GM12878 (cell line): ENCODE data around the gene MRGPRG. TPM values are rescaled to one million over a fixed set of nuclear protein-coding genes. Genes with fewer than 3 reads are reported as not detected.

Experiments used
- ATAC-seq: fragments of 200-7000 bp; cut with Tn5 transposase; 3 replicates; pipeline ENCODE4 v1.9.1; 2020; ENCODE audit warnings: mild to moderate bottlenecking, moderate library complexity
- BruUV-seq: library from RNA; stranded (reverse); fragments of 400-500 nt; replicated peaks from 2 replicates; lab custom pipeline; 2021; lab: Mats Ljungman, UMichigan
- CTCF ChIA-PET: fragments of 300-600 bp; sonication (Branson Sonifier 250); formaldehyde crosslinking; extraction: SDS; loops from one replicate; lab custom pipeline; 2021; ENCODE audit warnings: inconsistent platforms; lab: Yijun Ruan, JAX
- POLR2A ChIA-PET: fragments of 350-600 bp; formaldehyde crosslinking; extraction: SDS; loops from one replicate; lab custom pipeline; 2021; ENCODE audit warnings: inconsistent platforms; lab: Charles Lee
- RAD21 ChIA-PET: fragments of 300-600 bp; sonication (Branson Sonifier 250); formaldehyde crosslinking; loops from one replicate; lab custom pipeline; 2023; ENCODE audit warnings: antibody characterized with exemption; ENCODE audit not compliant: unreplicated experiment; lab: Charles Lee
- SMC1A ChIA-PET: fragments of 300-600 bp; sonication (Branson Sonifier 250); formaldehyde crosslinking; loops from one replicate; lab custom pipeline; 2023; ENCODE audit not compliant: unreplicated experiment, uncharacterized antibody; lab: Charles Lee
- DNase-seq: peaks from one replicate; pipeline ENCODE4 v3.0.0-alpha.2; 2011; ENCODE audit warnings: low read depth, low spot score
- FAIRE-seq: peaks from 3 replicates; lab custom pipeline; 2011; peaks lifted over from hg19 to GRCh38; lab: Jason Lieb, UNC
- H2AFZ ChIP-seq: 2 replicates; pipeline ENCODE4 v1.6.0; 2011; ENCODE audit warnings: low read depth, low read length, control low read depth; ENCODE audit not compliant: control insufficient read depth
- H3K27ac ChIP-seq: 2 replicates; pipeline ENCODE4 v1.5.1; 2011; ENCODE audit warnings: control low read depth; ENCODE audit not compliant: control insufficient read depth, insufficient read depth
- H3K27me3 ChIP-seq, 2 experiments: replicated peaks in 1 of 2; 2 replicates each; pipeline versions ENCODE4 v1.6.0 to v1.6.1; 2011; ENCODE audit warnings: low read length in 1 of 2; ENCODE audit not compliant: control insufficient read depth in 2 of 2, insufficient read depth in 2 of 2
- H3K36me3 ChIP-seq, 2 experiments: 2 replicates each; pipeline ENCODE4 v1.5.1; 2011; ENCODE audit warnings: low read length in 1 of 2; ENCODE audit not compliant: control insufficient read depth in 2 of 2, insufficient read depth in 2 of 2
- H3K4me1 ChIP-seq: 2 replicates; pipeline ENCODE4 v1.6.1; 2011; ENCODE audit warnings: mild to moderate bottlenecking, low read length, moderate library complexity, mixed read lengths; ENCODE audit not compliant: control insufficient read depth, insufficient read depth
- H3K4me2 ChIP-seq: 2 replicates; pipeline ENCODE4 v1.6.0; 2011; ENCODE audit warnings: control low read depth; ENCODE audit not compliant: control insufficient read depth, insufficient read depth
- H3K4me3 ChIP-seq: fragments of 200-600 bp; sonication (generic); 2 replicates; pipeline ENCODE4 v1.5.1; 2016
- H3K79me2 ChIP-seq: 2 replicates; pipeline ENCODE4 v1.6.0; 2011; ENCODE audit warnings: low read length; ENCODE audit not compliant: control insufficient read depth, insufficient read depth
- H3K9ac ChIP-seq: 2 replicates; pipeline ENCODE4 v1.8.0; 2011; ENCODE audit warnings: low read length, control low read depth, mixed read lengths; ENCODE audit not compliant: control insufficient read depth, insufficient read depth
- H3K9me3 ChIP-seq: replicated peaks from 3 replicates; pipeline ENCODE4 v1.5.1; 2011; ENCODE audit warnings: mild to moderate bottlenecking, low read length; ENCODE audit not compliant: control insufficient read depth, insufficient read depth
- H4K20me1 ChIP-seq: 2 replicates; pipeline ENCODE4 v1.6.0; 2011; ENCODE audit not compliant: control insufficient read depth, insufficient read depth
- EP300 ChIP-seq, 2 experiments: fragments of 150-350 bp in 1 of 2; IDR thresholded peaks; 2 replicates each; pipeline ENCODE4 v1.6.1; 2011 to 2012; ENCODE audit warnings: low read depth in 2 of 2, low read length in 2 of 2, borderline replicate concordance in 1 of 2, improper control_type of control experiment in 1 of 2, inconsistent platforms in 1 of 2; ENCODE audit not compliant: control insufficient read depth in 1 of 2
- MEF2B ChIP-seq: fragments of 450-650 bp; IDR thresholded peaks from 2 replicates; pipeline ENCODE4 v1.6.1; 2018; ENCODE audit warnings: mild to moderate bottlenecking, moderate library complexity; ENCODE audit not compliant: partially characterized antibody, poor library complexity, severe bottlenecking
- RAD51 ChIP-seq: fragments of 450-650 bp; IDR thresholded peaks from 2 replicates; pipeline ENCODE4 v1.6.1; 2016; ENCODE audit warnings: moderate library complexity, mild to moderate bottlenecking, inconsistent platforms
- SREBF2 ChIP-seq: IDR thresholded peaks from 2 replicates; pipeline ENCODE4 v1.6.1; 2012; ENCODE audit warnings: mild to moderate bottlenecking, low read length
- WGBS: methylation state at CpG from one replicate; pipeline ENCODE4 v1.1.6; 2016; ENCODE audit warnings: low lambda C conversion rate; ENCODE audit not compliant: insufficient replicate concordance, insufficient coverage; ENCODE audit errors: missing lambda C conversion rate; 5-methylcytosine and 5-hydroxymethylcytosine counted together
- in situ Hi-C: fragments of 300-500 bp; cut with MboI; formaldehyde crosslinking; loops from 9 replicates; pipeline ENCODE4 v1.14.3; 2018; ENCODE audit warnings: mixed read lengths
- intact Hi-C: fragments of 100-400 bp; cut with micrococcal nuclease; formaldehyde crosslinking; loops from one replicate; pipeline ENCODE4 v1.14.2; 2022; ENCODE audit not compliant: unreplicated experiment
- polyA plus RNA-seq, 11 experiments: library from polyadenylated mRNA; depleted of rRNA in 4 of 11; unstranded in 6 of 11; stranded (reverse) in 5 of 11; fragments of >200 nt; fragmentation: Nextera tagmentation in 4 of 11; fragmentation: Illumina TruSeq in 1 of 11; extraction: Ambion mirVana in 4 of 11; extraction: Trizol in 1 of 11; gene quantifications; 1 replicate in 1 of 11; 2 replicates in 10 of 11; pipeline versions ENCODE4 v1.2.1 to v1.2.3, GENCODE V29; 2011 to 2016; ENCODE audit warnings: inconsistent platforms in 2 of 11, missing spikeins in 2 of 11, low read depth in 1 of 11
- total RNA-seq, 4 experiments: library from RNA; depleted of rRNA in 3 of 4; stranded (reverse); fragments of >200 nt in 3 of 4; fragmentation: Illumina TruSeq in 1 of 4; extraction: Trizol in 1 of 4; gene quantifications; 2 replicates each; pipeline versions ENCODE4 v1.2.1 to v1.2.3, GENCODE V29; 2013 to 2021
- TF ChIP-seq, protein P1 (sequence below): IDR thresholded peaks from 2 replicates; pipeline ENCODE4 v1.6.1; 2011; ENCODE audit warnings: borderline replicate concordance, low read depth, mild to moderate bottlenecking, moderate library complexity, mixed read lengths, low read length; ENCODE audit not compliant: insufficient read depth; ENCODE audit errors: extremely low read length
- TF ChIP-seq, protein P2 (sequence below): fragments of 450-650 bp; IDR thresholded peaks from 2 replicates; pipeline ENCODE4 v1.6.1; 2018; ENCODE audit warnings: borderline replicate concordance, mild to moderate bottlenecking; ENCODE audit not compliant: partially characterized antibody

MRGPRG gene
- total and polyA plus RNA-seq, 10 of the 15 experiments (the other 5 are each of a cell fraction or from before 2014, with no cell fraction given) = not detected

DNA sequence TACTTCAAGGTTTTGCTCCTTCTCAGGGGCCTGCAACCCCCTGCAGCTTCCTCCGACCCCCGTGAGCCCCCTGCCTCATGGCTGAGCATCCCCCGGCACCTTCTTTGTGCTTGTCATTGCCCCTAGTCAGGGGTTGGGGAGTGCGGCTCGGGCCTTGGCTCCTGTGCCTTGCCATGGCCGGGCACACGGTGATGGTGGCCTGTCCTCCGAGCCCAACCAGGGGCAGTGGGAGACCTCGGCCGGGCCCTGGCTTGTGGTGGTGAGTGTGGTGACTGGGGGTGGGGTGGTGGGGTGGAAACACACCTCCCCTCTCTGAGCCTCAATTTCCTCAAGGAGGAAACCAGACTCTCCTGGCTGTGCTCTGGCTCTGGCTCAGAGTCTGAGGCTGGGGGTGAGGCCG, 1.5 kb upstream of the MRGPRG start:
- intact Hi-C loops (no loop called here), in situ Hi-C loops (no loop called here)
- CTCF ChIA-PET = no interaction called here
- 18% methylated on average over 11 of the region's 11 CpGs for WGBS
- POLR2A ChIA-PET = no interaction called here
- FAIRE-seq (no peak), ATAC-seq (no peak), DNase-seq (no peak)
- no peaks in the 10 kb centered on the region for H3K9me3 ChIP-seq
- H3K27ac ChIP-seq = no peak overlapping the region
- H4K20me1 ChIP-seq = no peaks in the 10 kb centered on the region
- H3K4me1 ChIP-seq = no peaks in the 10 kb centered on the region
- no peaks in the 10 kb centered on the region for H3K79me2 ChIP-seq
- TF ChIP-seq EP300 (IDR thresholded peaks at IDR 0.05; ENCODE audit: borderline replicate concordance in 1 of 2, control insufficient read depth in 1 of 2, low read depth in 2 of 2, low read length in 2 of 2) = no peak
- TF ChIP-seq, protein P1, sequence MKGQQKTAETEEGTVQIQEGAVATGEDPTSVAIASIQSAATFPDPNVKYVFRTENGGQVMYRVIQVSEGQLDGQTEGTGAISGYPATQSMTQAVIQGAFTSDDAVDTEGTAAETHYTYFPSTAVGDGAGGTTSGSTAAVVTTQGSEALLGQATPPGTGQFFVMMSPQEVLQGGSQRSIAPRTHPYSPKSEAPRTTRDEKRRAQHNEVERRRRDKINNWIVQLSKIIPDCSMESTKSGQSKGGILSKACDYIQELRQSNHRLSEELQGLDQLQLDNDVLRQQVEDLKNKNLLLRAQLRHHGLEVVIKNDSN = no peak
- no peak for TF ChIP-seq SREBF2
- H3K4me3 ChIP-seq = no peak overlapping the region
- no TSS peak for BruUV-seq
- no peaks in the 10 kb centered on the region for H3K36me3 ChIP-seq
- H2AFZ ChIP-seq = no peak overlapping the region
- no peak overlapping the region for H3K9ac ChIP-seq
- SMC1A ChIA-PET = no interaction called here
- no peak overlapping the region for H3K4me2 ChIP-seq
- peaks cover 0 to 2% of the 10 kb centered on the region in 2 experiments; a peak in 3 of 4 replicates for H3K27me3 ChIP-seq
- RAD21 ChIA-PET = no interaction called here

DNA sequence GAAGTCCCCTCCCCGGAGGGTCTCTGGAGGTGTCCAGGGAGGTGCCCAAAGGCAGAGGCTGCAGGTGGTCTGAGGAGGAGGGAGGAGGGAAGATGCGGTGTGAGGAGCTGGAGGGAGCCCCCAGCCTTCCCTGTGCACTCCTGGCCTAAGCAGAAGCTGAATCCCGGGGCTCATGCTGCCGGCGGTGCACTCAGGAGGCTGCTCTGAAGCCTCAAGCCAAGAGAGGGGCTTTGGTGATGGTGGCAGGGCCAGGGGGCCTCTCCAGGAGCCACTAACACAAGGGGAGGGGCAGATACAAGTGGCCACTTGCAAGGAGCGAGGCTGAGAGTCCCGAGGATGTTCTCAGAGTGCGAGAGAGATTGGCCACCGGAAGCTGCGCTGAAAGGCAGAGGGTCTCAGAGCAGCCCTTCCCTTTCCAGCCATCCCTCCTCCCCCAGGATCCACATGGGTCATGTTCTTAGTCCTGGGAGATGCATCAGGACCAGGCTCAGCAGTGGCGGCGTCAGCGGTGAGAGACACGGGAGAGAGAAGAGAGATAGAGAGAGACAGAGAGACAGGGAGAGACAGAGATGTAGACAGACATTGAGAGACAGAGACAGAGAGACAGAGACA, 774 bp upstream of the MRGPRG start:
- TF ChIP-seq RAD51 (no peak), MEF2B (no peak)
- TF ChIP-seq, protein P2, sequence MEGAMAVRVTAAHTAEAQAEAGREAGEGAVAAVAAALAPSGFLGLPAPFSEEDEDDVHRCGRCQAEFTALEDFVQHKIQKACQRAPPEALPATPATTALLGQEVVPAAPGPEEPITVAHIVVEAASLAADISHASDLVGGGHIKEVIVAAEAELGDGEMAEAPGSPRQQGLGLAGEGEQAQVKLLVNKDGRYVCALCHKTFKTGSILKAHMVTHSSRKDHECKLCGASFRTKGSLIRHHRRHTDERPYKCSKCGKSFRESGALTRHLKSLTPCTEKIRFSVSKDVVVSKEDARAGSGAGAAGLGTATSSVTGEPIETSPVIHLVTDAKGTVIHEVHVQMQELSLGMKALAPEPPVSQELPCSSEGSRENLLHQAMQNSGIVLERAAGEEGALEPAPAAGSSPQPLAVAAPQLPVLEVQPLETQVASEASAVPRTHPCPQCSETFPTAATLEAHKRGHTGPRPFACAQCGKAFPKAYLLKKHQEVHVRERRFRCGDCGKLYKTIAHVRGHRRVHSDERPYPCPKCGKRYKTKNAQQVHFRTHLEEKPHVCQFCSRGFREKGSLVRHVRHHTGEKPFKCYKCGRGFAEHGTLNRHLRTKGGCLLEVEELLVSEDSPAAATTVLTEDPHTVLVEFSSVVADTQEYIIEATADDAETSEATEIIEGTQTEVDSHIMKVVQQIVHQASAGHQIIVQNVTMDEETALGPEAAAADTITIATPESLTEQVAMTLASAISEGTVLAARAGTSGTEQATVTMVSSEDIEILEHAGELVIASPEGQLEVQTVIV = no peak
- no peak overlapping the region for H2AFZ ChIP-seq
- no peaks in the 10 kb centered on the region for H3K4me1 ChIP-seq
- H3K79me2 ChIP-seq = no peaks in the 10 kb centered on the region
- intact Hi-C loops = no loop called here
- ChIA-PET CTCF (interaction anchor here (0.8 kb wide), 1 partner anchor 9 kb away, joined by 3 read pairs; no protein-coding TSS in a partner anchor), RAD21 (no interaction called here), POLR2A (no interaction called here), SMC1A (no interaction called here)
- no peak overlapping the region for H3K4me2 ChIP-seq
- WGBS = 67% methylated on average over 14 of the region's 14 CpGs
- DNase-seq (no peak), FAIRE-seq (no peak), ATAC-seq (no peak)
- no peak overlapping the region for H3K4me3 ChIP-seq
- no peaks in the 10 kb centered on the region for H3K36me3 ChIP-seq
- no peaks in the 10 kb centered on the region for H4K20me1 ChIP-seq
- no peak overlapping the region for H3K27ac ChIP-seq
- peaks cover 0 to 2% of the 10 kb centered on the region in 2 experiments; a peak in 3 of 4 replicates for H3K27me3 ChIP-seq
- in situ Hi-C loops = no loop called here
- no peak overlapping the region for H3K9ac ChIP-seq
- BruUV-seq = no TSS peak
- no peaks in the 10 kb centered on the region for H3K9me3 ChIP-seq
